HCT116 (cell line): ENCODE measurements around the gene AFF1.

Source experiments
- ATF3 ChIP-seq: IDR thresholded peaks from 2 replicates; pipeline ENCODE4 v1.6.1; 2012
- CTCF ChIP-seq, 3 experiments: fragments of 200-600 bp in 1 of 3; sonication (generic) in 1 of 3; IDR thresholded peaks in 2 of 3; conservative IDR thresholded peaks in 1 of 3; 2 replicates each; pipeline ENCODE4 v1.5.1; 2012 to 2017; ENCODE audit warnings: low read depth in 2 of 3, low read length in 2 of 3, antibody characterized with exemption in 1 of 3, borderline replicate concordance in 1 of 3, control low read depth in 1 of 3, mild to moderate bottlenecking in 1 of 3, mixed read lengths in 1 of 3, mixed run types in 1 of 3, moderate library complexity in 1 of 3; ENCODE audit not compliant: insufficient read depth in 1 of 3
- EGR1 ChIP-seq: IDR thresholded peaks from 2 replicates; pipeline ENCODE4 v1.6.1; 2012; ENCODE audit warnings: low read depth
- EZH2phosphoT487 ChIP-seq: fragments of 200-600 bp; IDR thresholded peaks from 2 replicates; pipeline ENCODE4 v1.6.1; 2018; ENCODE audit warnings: antibody characterized with exemption, borderline replicate concordance
- POLR2A ChIP-seq: IDR thresholded peaks from 2 replicates; pipeline ENCODE4 v1.7.0; 2011; ENCODE audit warnings: borderline replicate concordance; ENCODE audit not compliant: insufficient read depth, insufficient read length; ENCODE audit errors: extremely low read depth
- POLR2AphosphoS5 ChIP-seq: IDR thresholded peaks from 2 replicates; pipeline ENCODE4 v1.6.1; 2011; ENCODE audit warnings: mild to moderate bottlenecking, low read depth, low read length, moderate library complexity
- YY1 ChIP-seq: IDR thresholded peaks from 2 replicates; pipeline ENCODE4 v1.6.1; 2011; ENCODE audit warnings: low read length, low read depth, moderate library complexity, mild to moderate bottlenecking; ENCODE audit not compliant: insufficient replicate concordance; ENCODE audit errors: extremely low read depth
- TF ChIP-seq, protein P1 (sequence below): IDR thresholded peaks from 2 replicates; pipeline ENCODE4 v1.6.1; 2012; ENCODE audit warnings: low read depth
- TF ChIP-seq, protein P2 (sequence below): IDR thresholded peaks from 2 replicates; pipeline ENCODE4 v1.6.1; 2012

DNA sequence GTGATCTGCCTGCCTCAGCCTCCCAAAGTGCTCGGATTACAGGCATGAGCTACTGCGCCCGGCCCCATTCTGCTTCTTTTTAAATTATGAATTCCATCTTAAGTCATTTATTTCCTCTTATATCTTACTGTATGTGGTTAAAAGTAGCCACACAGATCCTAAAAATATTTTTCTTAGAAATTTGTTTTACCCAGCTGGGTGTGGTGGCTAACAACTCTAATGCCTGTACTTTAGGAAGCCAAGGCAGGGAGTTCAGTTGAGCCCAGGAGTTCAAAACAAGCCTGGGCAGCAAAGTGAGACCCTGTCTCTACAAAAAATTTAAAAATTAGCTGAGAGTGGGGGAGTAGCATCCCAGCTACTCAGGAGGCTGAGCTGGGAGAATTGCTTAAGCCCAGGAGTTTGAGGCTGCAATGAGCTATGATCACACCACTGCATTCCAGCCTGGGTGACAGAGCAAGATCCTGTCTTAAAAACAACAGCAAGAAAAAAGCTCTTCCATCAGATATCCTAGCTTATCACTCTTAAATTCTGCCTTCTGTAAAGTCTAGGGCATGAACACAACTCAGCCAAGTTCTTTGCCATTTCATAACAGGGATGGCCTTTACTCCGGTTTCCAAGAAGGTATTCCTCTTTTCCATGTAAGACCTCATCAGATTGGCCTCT, 15.1 kb upstream of the AFF1 start:
- no peak for TF ChIP-seq ATF3
- no peak for TF ChIP-seq POLR2A
- TF ChIP-seq CTCF (IDR thresholded peaks at IDR 0.05 in 2 of 3, conservative IDR thresholded peaks at IDR 0.05 in 1 of 3; ENCODE audit: borderline replicate concordance in 1 of 3, insufficient read depth in 1 of 3, low read depth in 2 of 3, low read length in 2 of 3): no peak
- TF ChIP-seq, protein P1, sequence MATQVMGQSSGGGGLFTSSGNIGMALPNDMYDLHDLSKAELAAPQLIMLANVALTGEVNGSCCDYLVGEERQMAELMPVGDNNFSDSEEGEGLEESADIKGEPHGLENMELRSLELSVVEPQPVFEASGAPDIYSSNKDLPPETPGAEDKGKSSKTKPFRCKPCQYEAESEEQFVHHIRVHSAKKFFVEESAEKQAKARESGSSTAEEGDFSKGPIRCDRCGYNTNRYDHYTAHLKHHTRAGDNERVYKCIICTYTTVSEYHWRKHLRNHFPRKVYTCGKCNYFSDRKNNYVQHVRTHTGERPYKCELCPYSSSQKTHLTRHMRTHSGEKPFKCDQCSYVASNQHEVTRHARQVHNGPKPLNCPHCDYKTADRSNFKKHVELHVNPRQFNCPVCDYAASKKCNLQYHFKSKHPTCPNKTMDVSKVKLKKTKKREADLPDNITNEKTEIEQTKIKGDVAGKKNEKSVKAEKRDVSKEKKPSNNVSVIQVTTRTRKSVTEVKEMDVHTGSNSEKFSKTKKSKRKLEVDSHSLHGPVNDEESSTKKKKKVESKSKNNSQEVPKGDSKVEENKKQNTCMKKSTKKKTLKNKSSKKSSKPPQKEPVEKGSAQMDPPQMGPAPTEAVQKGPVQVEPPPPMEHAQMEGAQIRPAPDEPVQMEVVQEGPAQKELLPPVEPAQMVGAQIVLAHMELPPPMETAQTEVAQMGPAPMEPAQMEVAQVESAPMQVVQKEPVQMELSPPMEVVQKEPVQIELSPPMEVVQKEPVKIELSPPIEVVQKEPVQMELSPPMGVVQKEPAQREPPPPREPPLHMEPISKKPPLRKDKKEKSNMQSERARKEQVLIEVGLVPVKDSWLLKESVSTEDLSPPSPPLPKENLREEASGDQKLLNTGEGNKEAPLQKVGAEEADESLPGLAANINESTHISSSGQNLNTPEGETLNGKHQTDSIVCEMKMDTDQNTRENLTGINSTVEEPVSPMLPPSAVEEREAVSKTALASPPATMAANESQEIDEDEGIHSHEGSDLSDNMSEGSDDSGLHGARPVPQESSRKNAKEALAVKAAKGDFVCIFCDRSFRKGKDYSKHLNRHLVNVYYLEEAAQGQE: no peak
- TF ChIP-seq EZH2phosphoT487: no peak
- no peak for TF ChIP-seq POLR2AphosphoS5
- TF ChIP-seq YY1: no peak
- TF ChIP-seq, protein P2, sequence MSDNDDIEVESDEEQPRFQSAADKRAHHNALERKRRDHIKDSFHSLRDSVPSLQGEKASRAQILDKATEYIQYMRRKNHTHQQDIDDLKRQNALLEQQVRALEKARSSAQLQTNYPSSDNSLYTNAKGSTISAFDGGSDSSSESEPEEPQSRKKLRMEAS: no peak
- TF ChIP-seq EGR1: no peak
